PFSK-1 (cell line): ENCODE data around the gene GOLGB1.

ENCODE experiments used
- POLR2AphosphoS5 ChIP-seq: IDR thresholded peaks from 2 replicates; pipeline ENCODE4 v1.6.1; 2012; ENCODE audit warnings: low read depth, mild to moderate bottlenecking, control low read depth, low read length, moderate library complexity
- SIN3A ChIP-seq: IDR thresholded peaks from 2 replicates; pipeline ENCODE4 v1.6.1; 2012; ENCODE audit warnings: mild to moderate bottlenecking, low read length, moderate library complexity, borderline replicate concordance; ENCODE audit not compliant: insufficient read depth

DNA sequence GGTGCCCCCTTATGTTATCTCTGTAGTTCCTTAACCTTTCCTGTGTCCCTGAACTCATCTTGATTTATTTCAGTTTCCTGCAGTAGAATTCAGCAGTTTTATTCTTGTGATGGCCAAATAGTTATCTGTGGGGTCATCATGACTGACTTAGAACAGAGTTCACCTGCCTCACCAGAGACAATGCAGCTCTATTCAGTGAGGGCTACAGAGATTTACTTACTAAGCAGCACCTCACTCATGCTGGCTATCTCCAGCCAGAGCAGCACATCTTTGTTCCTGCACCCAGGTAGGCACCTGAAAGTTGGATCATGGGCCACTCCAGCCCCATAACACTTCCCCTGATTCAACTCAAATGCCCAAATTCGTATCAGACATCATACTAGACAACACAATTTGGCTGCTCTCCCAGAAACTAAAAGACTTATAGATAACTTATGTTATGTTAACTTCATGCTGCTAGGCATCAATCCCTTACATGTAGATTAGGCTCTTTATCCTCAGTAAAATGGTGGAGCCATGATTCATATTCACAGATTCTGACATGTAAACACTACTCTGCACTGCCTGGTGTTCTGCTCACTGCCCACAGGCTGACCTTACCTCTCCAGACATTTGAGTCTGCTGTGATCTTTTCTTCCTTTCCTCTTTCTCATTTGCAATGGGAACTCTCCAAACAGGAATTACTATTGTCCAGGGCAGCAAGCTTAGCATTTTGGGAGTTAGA is 9.3 kb upstream of the GOLGB1 start:
- TF ChIP-seq SIN3A, result no peak
- no peak for TF ChIP-seq POLR2AphosphoS5
